Heart right ventricle (tissue), 16 donors: Measurements from ENCODE around the gene BABAM2. TPM values are rescaled to one million over a fixed set of nuclear protein-coding genes. Genes with fewer than 3 reads are reported as not detected.

Experiments used
- ATAC-seq, 8 donors: fragments of 200-7000 bp; cut with Tn5 transposase; one replicate each; pipeline ENCODE4 v1.9.1; 2020; ENCODE audit warnings: mild to moderate bottlenecking in 8 of 8, moderate library complexity in 8 of 8, moderate number of reproducible peaks in 1 of 8
- DNase-seq, 2 donors: peaks; one replicate each; pipeline ENCODE4 v3.0.0-alpha.2; 2020
- H3K27ac ChIP-seq, 10 donors: fragments of 200-600 bp; sonication (generic) in 2 of 10; one replicate each; pipeline versions ENCODE4 v1.5.0 to v1.8.0; 2020 to 2022; ENCODE audit warnings: mild to moderate bottlenecking in 3 of 10
- H3K27me3 ChIP-seq, 7 donors: fragments of 200-600 bp; one replicate each; pipeline ENCODE4 v1.8.0; 2021 to 2022; ENCODE audit warnings: mild to moderate bottlenecking in 2 of 7
- H3K36me3 ChIP-seq, 9 donors: fragments of 200-600 bp; sonication (generic) in 1 of 9; one replicate each; pipeline versions ENCODE4 v1.5.0 to v1.8.0; 2020 to 2022; ENCODE audit warnings: mild to moderate bottlenecking in 2 of 9
- H3K4me1 ChIP-seq, 9 donors: fragments of 200-600 bp; sonication (generic) in 1 of 9; one replicate each; pipeline versions ENCODE4 v1.5.0 to v1.8.0; 2020 to 2022; ENCODE audit warnings: mild to moderate bottlenecking in 4 of 9
- H3K4me3 ChIP-seq, 10 donors: fragments of 200-600 bp; sonication (generic) in 2 of 10; one replicate each; pipeline versions ENCODE4 v1.5.0 to v1.8.0; 2020 to 2022; ENCODE audit warnings: mild to moderate bottlenecking in 7 of 10, moderate library complexity in 2 of 10
- H3K9me3 ChIP-seq, 11 donors: fragments of 200-600 bp in 10 of 11; sonication (generic) in 2 of 11; one replicate each; pipeline versions ENCODE4 v1.5.0 to v1.8.0; 2013 to 2022; ENCODE audit warnings: mild to moderate bottlenecking in 2 of 11, control low read depth in 1 of 11, moderate library complexity in 1 of 11
- CTCF ChIP-seq, 9 donors: fragments of 200-600 bp; sonication (generic) in 2 of 9; IDR thresholded peaks; one replicate each; pipeline versions ENCODE4 v1.5.0 to v1.8.0; 2021 to 2022; ENCODE audit warnings: antibody characterized with exemption in 9 of 9, mild to moderate bottlenecking in 5 of 9, moderate library complexity in 1 of 9
- WGBS, 2 donors: extraction: QIAGEN DNeasy Blood & Tissue Kit; methylation state at CpG; one replicate each; pipeline ENCODE4 v1.1.7; 2013; ENCODE audit warnings: inconsistent platforms in 1 of 2; 5-methylcytosine and 5-hydroxymethylcytosine counted together
- intact Hi-C, 10 donors: fragments of 100-400 bp; cut with DNase I; formaldehyde crosslinking; loops; one replicate each; pipeline versions ENCODE4 v1.11.1 to v1.14.2; 2022
- polyA plus RNA-seq, 2 donors: library from polyadenylated mRNA; stranded (reverse); fragments of 200-250 nt; gene quantifications; one replicate each; pipeline ENCODE4 v1.2.3, GENCODE V29; 2013
- total RNA-seq, 10 donors: library from RNA; stranded (reverse); fragmentation: NEBNext Ultra II Directional in 3 of 10; extraction: Animal tissue kit (Norgen Biotek cat#: 25700) in 3 of 10; gene quantifications; one replicate each; pipeline versions ENCODE4 v1.2.1 to v1.2.4, GENCODE V29; 2021 to 2023
- donor health status: Arrhythmogenic right ventricular cardiomyopathy.
- donor health status: ischemic (EF 13 %, LVEDD 7.1; RV severe dilation, severe dysfunction).
- donor health status: healthy with polysubstance abuse.
- donor health status: DM: no; HTN: yes; CAD: no.
- donor health status: DM: no; HTN: no; CAD: no.
- donor health status: ischemic (EF 25% LVEDD 6.9; RV normal size, moderate dysfunction).
- donor health status: ischemic (EF 25% LVEDD 5.7; RV mildly dilated, moderate dysfunction).
- donor health status: healthy.
- donor health status: DM: yes; HTN: yes; CAD: no.
- donor health status: Ischemic cardiomyopathy.
- donor health status: ischemic (EF 35%, LVEDD 5.7; RV mildly dilated, moderate dysfunction).
- donor health status: nonischemic (EF 11% LVEDD 7.7; RV severe dilation, severe dysfunction).
- donor health status: DM: yes; HTN: yes; CAD: no.
- donor health status: PGD.
- donor health status: ischemic (EF 29% LVEDD 5.4; RV normal size, mild dysfunction).
- donor health status: nonischemic (EF 23%, LVEDD 6.1; RV moderate dilation, normal function).

BABAM2 gene
- total and polyA plus RNA-seq, 12 donors, result 13.3 to 83.4 (median 65.9) TPM

DNA sequence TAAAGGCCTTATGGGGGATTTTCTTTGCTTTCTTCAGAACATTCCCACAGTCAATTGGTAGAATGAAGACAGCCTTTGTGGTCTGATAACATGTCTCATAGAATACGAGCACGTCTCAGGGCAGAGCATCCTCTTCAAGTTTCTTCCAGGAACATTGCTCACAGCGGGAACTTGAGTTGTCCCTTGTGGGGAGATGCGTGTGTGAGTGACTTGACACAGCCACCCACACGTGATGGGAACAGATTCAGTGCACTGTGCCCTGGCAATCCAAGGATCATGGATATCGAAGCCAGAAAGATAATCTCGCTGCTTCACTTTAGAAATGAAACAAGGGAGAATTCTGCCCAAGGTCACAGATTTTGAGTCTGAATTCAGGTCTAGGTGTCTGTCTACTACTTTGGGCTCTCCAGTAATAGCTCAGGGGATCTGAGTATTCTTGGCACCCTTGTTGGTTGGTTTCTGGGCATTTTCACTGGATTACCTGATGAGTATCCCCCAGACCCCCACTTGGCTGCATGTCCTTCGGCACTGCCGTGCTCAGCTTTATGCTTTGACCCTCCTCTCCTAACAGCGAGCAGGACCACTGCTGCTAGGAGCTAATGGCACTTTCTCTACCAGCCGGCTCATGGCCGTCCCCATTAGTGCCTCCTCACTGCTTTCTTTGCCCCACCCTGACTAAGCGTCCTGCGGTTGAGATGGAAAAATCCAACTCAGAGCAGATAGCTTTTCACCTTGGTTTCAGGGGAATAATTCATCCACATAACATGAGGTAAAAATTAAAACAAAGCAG is 426.2 kb downstream of the BABAM2 start:
- WGBS, 2 donors, result 91 to 94% methylated on average over 14 of the region's 14 CpGs

GRCh38 chr2:28317390-28317789 is 426.9 kb downstream of the BABAM2 start:
- TF ChIP-seq CTCF (IDR thresholded peaks at IDR 0.05), result no peak
- DNase-seq (no peak), ATAC-seq (no peak)
- no peak overlapping the region for H3K27ac ChIP-seq
- H3K27me3 ChIP-seq, result no peaks in the 10 kb centered on the region
- 97 to 99% methylated on average over 2 of the region's 2 CpGs for WGBS, 2 donors
- H3K4me1 ChIP-seq, result peaks cover 0 to 13% (median 6%) of the 10 kb centered on the region in 9 donors
- H3K9me3 ChIP-seq, result no peaks in the 10 kb centered on the region
- H3K36me3 ChIP-seq, result peaks cover 0 to 10% (median 0%) of the 10 kb centered on the region in 9 donors
- H3K4me3 ChIP-seq, result no peak overlapping the region
- intact Hi-C loops, result no loop called here

More for the DNA sequence above, 426.2 kb downstream of the BABAM2 start:
- no peak overlapping the region for H3K27ac ChIP-seq
- peaks cover 2 to 19% (median 9%) of the 10 kb centered on the region in 9 donors for H3K4me1 ChIP-seq
- peaks cover 0 to 10% (median 0%) of the 10 kb centered on the region in 9 donors for H3K36me3 ChIP-seq
- TF ChIP-seq CTCF (IDR thresholded peaks at IDR 0.05), result no peak
- no peaks in the 10 kb centered on the region for H3K9me3 ChIP-seq
- H3K4me3 ChIP-seq, result no peak overlapping the region
- intact Hi-C loops, result no loop called here
- no peak for DNase-seq
- no peaks in the 10 kb centered on the region for H3K27me3 ChIP-seq
- ATAC-seq, result no peak

DNA sequence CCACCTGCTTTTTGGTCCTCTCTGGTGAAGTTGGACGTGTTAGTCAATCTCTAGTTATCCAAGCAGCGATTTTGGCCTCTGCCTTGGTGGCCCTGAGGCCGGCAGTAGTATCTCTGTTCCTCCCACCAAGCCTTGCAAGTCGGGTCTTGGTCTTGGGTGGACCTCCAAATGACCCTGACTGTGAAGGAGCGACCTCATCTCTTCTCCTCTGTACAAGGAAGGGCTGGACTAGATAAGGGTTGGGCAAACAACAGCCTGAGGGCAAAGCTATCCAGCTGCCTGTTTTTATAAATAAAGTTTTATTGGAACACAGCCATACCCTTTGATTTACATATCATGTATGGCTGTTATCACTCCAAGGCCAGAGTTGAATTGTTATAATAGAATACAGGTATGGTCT is 427.5 kb downstream of the BABAM2 start:
- intact Hi-C loops, result no loop called here
- Histone ChIP-seq H3K9me3 (no peaks in the 10 kb centered on the region), H3K4me1 (peaks cover 0 to 6% (median 0%) of the 10 kb centered on the region in 9 donors), H3K27me3 (no peaks in the 10 kb centered on the region), H3K36me3 (peaks cover 0 to 10% (median 0%) of the 10 kb centered on the region in 9 donors), H3K4me3 (no peak overlapping the region), H3K27ac (no peak overlapping the region)
- TF ChIP-seq CTCF (IDR thresholded peaks at IDR 0.05), result no peak
- DNase-seq (no peak), ATAC-seq (no peak)
- WGBS, 2 donors, result 89 to 92% methylated on average over 5 of the region's 5 CpGs

GRCh38 chr2:28318462-28319117 is 428.1 kb downstream of the BABAM2 start:
- no peak for ATAC-seq
- Histone ChIP-seq H3K36me3 (peaks cover 0 to 10% (median 0%) of the 10 kb centered on the region in 9 donors), H3K4me1 (peaks cover 0 to 6% (median 0%) of the 10 kb centered on the region in 9 donors), H3K4me3 (no peak overlapping the region), H3K27ac (no peak overlapping the region), H3K27me3 (no peaks in the 10 kb centered on the region), H3K9me3 (no peaks in the 10 kb centered on the region)
- 90 to 91% methylated on average over 6 of the region's 6 CpGs for WGBS, 2 donors
- intact Hi-C loops, result no loop called here
- no peak for TF ChIP-seq CTCF (IDR thresholded peaks at IDR 0.05)
- no peak for DNase-seq
